Measurements from ENCODE around the gene CLCN5. TPM values are rescaled to one million over a fixed set of nuclear protein-coding genes. Genes with fewer than 3 reads are reported as not detected.
"Not testable (repeated sequence)": the region's sequence is repeated elsewhere in the genome, so short reads cannot be mapped to it uniquely, and the experiment has no call there.

CLCN5 gene
- total RNA-seq, 1 donor from 2014 or later, result 8.4 TPM

GRCh38 chrX:50000937-50001542 lies 78.6 kb downstream of the CLCN5 start:
- H3K4me3 ChIP-seq (ENCODE audit: low read depth, low read length), result no peak overlapping the region
- no peaks in the 10 kb centered on the region for H3K27me3 ChIP-seq (ENCODE audit: control insufficient read depth, insufficient read depth, low read length)
- H3K36me3 ChIP-seq (ENCODE audit: control insufficient read depth, insufficient read depth, low read length), result no peaks in the 10 kb centered on the region
- no peak for DNase-seq (ENCODE audit: low read depth)
- TF ChIP-seq, protein P1, sequence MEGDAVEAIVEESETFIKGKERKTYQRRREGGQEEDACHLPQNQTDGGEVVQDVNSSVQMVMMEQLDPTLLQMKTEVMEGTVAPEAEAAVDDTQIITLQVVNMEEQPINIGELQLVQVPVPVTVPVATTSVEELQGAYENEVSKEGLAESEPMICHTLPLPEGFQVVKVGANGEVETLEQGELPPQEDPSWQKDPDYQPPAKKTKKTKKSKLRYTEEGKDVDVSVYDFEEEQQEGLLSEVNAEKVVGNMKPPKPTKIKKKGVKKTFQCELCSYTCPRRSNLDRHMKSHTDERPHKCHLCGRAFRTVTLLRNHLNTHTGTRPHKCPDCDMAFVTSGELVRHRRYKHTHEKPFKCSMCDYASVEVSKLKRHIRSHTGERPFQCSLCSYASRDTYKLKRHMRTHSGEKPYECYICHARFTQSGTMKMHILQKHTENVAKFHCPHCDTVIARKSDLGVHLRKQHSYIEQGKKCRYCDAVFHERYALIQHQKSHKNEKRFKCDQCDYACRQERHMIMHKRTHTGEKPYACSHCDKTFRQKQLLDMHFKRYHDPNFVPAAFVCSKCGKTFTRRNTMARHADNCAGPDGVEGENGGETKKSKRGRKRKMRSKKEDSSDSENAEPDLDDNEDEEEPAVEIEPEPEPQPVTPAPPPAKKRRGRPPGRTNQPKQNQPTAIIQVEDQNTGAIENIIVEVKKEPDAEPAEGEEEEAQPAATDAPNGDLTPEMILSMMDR (IDR thresholded peaks at IDR 0.05; ENCODE audit: insufficient read depth, low read length, severe bottlenecking), result no peak
- no peak for FAIRE-seq

DNA sequence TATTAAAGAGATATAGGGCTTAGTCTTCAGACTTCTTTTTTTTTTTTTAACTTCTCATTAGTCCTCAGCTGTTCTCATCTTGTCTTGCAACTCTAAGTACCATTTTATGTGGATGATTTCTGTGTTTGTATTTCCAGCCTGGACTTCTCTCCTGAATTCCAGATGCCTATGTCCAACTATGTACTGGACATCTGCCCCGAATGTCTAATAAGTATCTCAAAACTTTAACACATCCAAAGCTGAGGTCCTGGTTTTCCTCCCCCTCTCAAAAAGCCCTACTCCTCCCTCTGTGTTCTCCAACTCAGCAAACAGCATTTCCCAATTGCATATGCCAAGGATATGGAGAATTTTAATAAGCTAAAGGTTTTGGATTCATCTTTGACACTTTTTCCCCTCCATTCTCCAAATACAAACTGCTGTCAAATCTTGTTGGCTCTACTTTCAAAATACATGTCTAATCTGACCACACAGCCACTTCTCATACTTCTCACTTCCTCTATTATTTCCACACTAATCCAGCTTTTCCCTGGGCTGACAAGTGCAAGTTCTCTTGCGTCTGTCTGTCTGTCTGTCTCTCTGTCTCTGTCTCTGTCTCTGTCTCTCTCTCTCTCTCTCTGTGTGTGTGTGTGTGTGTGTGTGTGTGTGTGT lies 79.8 kb downstream of the CLCN5 start:
- no peak overlapping the region for H3K4me3 ChIP-seq (ENCODE audit: low read depth, low read length)
- H3K36me3 ChIP-seq (ENCODE audit: control insufficient read depth, insufficient read depth, low read length), result no peaks in the 10 kb centered on the region
- FAIRE-seq, result no peak
- TF ChIP-seq, protein P1 (IDR thresholded peaks at IDR 0.05; ENCODE audit: insufficient read depth, low read length, severe bottlenecking), result no peak
- DNase-seq (ENCODE audit: low read depth), result no peak
- H3K27me3 ChIP-seq (ENCODE audit: control insufficient read depth, insufficient read depth, low read length), result no peaks in the 10 kb centered on the region

DNA sequence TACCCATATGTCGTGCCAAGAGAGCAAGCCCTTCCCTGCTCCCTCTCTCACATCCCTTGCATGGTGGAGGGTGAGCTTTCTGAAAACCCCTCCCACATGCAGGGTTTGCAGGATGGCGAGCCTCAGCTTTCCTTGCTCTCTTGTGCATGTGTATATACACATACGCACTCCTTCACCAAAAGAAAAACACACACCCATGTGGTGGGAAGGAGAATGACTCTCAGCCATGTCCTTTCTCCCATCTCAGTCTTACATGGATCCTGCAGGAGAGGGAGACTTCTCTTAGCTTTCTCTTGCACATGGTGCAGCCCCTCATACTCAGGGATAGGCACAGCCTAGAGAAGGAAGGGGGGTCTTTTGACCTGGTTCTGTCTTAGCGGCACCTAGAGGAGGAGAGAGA lies 81.1 kb downstream of the CLCN5 start:
- Histone ChIP-seq H3K4me3 (ENCODE audit: low read depth, low read length) (no peak overlapping the region), H3K36me3 (ENCODE audit: control insufficient read depth, insufficient read depth, low read length) (no peaks in the 10 kb centered on the region), H3K27me3 (ENCODE audit: control insufficient read depth, insufficient read depth, low read length) (no peaks in the 10 kb centered on the region)
- no peak for FAIRE-seq
- no peak for DNase-seq (ENCODE audit: low read depth)
- TF ChIP-seq, protein P1 (IDR thresholded peaks at IDR 0.05; ENCODE audit: insufficient read depth, low read length, severe bottlenecking), result no peak

DNA sequence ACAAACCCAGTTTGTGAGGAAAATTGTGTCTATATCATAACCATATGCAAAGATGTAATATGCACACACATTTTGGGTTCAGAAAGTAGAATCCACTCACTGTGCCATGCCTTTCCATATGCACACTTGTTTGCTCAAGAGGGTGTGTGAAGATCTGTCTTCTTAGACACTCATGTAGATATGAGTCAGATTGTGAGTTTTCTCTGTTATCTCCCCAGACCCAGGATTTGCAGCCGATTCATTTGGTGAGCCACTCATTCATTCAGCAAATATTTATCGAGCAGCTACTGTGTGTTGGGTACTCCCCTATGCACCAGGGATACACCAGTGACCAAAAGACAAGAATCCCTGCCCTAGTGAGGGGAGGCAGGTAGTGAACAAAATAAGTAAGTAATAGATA lies 81.5 kb downstream of the CLCN5 start:
- DNase-seq (ENCODE audit: low read depth), result peak; percentile 52
- TF ChIP-seq, protein P1 (IDR thresholded peaks at IDR 0.05; ENCODE audit: insufficient read depth, low read length, severe bottlenecking), result no peak
- Histone ChIP-seq H3K27me3 (ENCODE audit: control insufficient read depth, insufficient read depth, low read length) (no peaks in the 10 kb centered on the region), H3K36me3 (ENCODE audit: control insufficient read depth, insufficient read depth, low read length) (no peaks in the 10 kb centered on the region), H3K4me3 (ENCODE audit: low read depth, low read length) (no peak overlapping the region)
- peak; percentile 52 for FAIRE-seq

DNA sequence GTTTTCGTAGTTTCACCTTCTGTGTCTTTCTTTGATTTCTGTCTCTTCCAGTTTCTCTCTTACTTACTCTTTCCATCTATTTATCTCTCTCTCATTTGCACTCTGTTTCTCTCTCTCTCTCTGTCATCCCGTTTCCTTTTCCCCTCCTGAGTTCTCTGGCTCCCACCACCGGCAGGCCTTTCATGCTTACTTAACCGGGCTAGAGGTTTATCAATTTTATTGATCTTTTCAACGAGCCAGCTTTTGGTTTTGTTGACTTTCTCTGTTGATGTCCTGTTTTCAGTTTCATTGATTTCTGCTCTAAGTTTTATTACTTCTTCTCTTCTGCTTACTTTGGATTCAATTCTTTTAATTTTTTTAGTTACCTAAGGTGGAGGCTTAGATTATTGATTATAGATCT lies 103.2 kb downstream of the CLCN5 start:
- not testable (repeated sequence) for H3K36me3 ChIP-seq (ENCODE audit: control insufficient read depth, insufficient read depth, low read length); FAIRE-seq; H3K4me3 ChIP-seq (ENCODE audit: low read depth, low read length); H3K27me3 ChIP-seq (ENCODE audit: control insufficient read depth, insufficient read depth, low read length); DNase-seq (ENCODE audit: low read depth)

DNA sequence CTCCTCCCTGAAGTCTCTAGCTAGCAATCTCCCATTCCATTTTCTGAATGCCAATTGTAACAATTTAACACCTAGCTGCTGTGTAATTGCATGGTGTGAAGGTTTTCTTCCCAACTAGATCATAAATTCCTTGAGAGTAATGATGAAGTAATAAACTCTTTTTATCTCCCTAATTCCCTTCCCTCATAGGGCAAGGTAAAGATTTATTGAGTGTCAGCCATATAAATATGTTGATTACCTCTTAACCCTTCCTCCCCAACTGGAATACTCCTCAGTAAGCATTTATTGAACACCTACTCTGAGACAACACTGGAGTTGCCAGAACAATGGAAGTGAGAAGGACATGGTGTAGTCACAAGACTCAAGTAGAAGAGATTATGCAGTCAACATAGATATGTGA lies 112.7 kb downstream of the CLCN5 start:
- FAIRE-seq, result no peak

More for the DNA sequence above, 112.7 kb downstream of the CLCN5 start:
- no peak overlapping the region for H3K4me3 ChIP-seq (ENCODE audit: low read depth, low read length)
- H3K36me3 ChIP-seq (ENCODE audit: control insufficient read depth, insufficient read depth, low read length), result no peaks in the 10 kb centered on the region
- DNase-seq (ENCODE audit: low read depth), result no peak
- H3K27me3 ChIP-seq (ENCODE audit: control insufficient read depth, insufficient read depth, low read length), result no peaks in the 10 kb centered on the region
- TF ChIP-seq, protein P1 (IDR thresholded peaks at IDR 0.05; ENCODE audit: insufficient read depth, low read length, severe bottlenecking), result no peak
